Endothelial cell of umbilical vein (primary cell): ENCODE measurements around the gene AGR2. TPM values are rescaled to one million over a fixed set of nuclear protein-coding genes. Genes with fewer than 3 reads are reported as not detected.

Experiments used
- BruUV-seq: library from RNA; stranded (reverse); fragments of 400-500 nt; replicated peaks from 2 replicates; lab custom pipeline; 2021; lab: Mats Ljungman, UMichigan
- CTCF ChIA-PET: fragments of 300-600, 350-600 bp; sonication (Branson Sonifier 250); formaldehyde crosslinking; loops from one replicate; lab custom pipeline; 2021; ENCODE audit warnings: antibody characterized with exemption, inconsistent platforms; lab: Charles Lee
- POLR2A ChIA-PET: fragments of 300-600, 350-600 bp; sonication (Branson Sonifier 250); formaldehyde crosslinking; loops from one replicate; lab custom pipeline; 2021; ENCODE audit warnings: antibody characterized with exemption, inconsistent platforms; lab: Charles Lee
- DNase-seq: peaks from one replicate; pipeline ENCODE4 v3.0.0-alpha.2; 2011; ENCODE audit warnings: low read depth, low spot score
- FAIRE-seq: peaks from 2 replicates; lab custom pipeline; 2011; peaks lifted over from hg19 to GRCh38; lab: Jason Lieb, UNC
- H2AFZ ChIP-seq: 2 replicates; pipeline ENCODE4 v1.6.0; 2012; ENCODE audit warnings: low read depth, low read length, control low read depth, inconsistent platforms
- H3K27ac ChIP-seq: 2 replicates; pipeline ENCODE4 v1.5.1; 2011; ENCODE audit warnings: low read depth, mild to moderate bottlenecking, control low read depth, low read length, moderate library complexity; ENCODE audit not compliant: insufficient read depth
- H3K27me3 ChIP-seq, 2 experiments: 2 replicates each; pipeline versions ENCODE4 v1.6.0 to v1.6.1; 2011; ENCODE audit warnings: low read length in 2 of 2, mixed read lengths in 1 of 2; ENCODE audit not compliant: control insufficient read depth in 2 of 2, insufficient read depth in 2 of 2
- H3K36me3 ChIP-seq, 2 experiments: 2 replicates in 1 of 2; 3 replicates in 1 of 2; pipeline ENCODE4 v1.5.1; 2011; ENCODE audit warnings: low read length in 2 of 2, mild to moderate bottlenecking in 1 of 2, moderate library complexity in 1 of 2; ENCODE audit not compliant: control insufficient read depth in 2 of 2, insufficient read depth in 2 of 2; ENCODE audit errors: extremely low read depth in 1 of 2
- H3K4me1 ChIP-seq: 3 replicates; pipeline ENCODE4 v1.5.1; 2011; ENCODE audit warnings: mild to moderate bottlenecking, low read length; ENCODE audit not compliant: control insufficient read depth, insufficient read depth; ENCODE audit errors: extremely low read depth
- H3K4me2 ChIP-seq: 2 replicates; pipeline ENCODE4 v1.6.1; 2011; ENCODE audit warnings: low read length, control low read depth, mixed read lengths; ENCODE audit not compliant: insufficient read depth
- H3K4me3 ChIP-seq, 3 experiments: fragments of 200-600 bp in 1 of 3; sonication (generic), shearing (Covaris generic) in 1 of 3; replicated peaks in 1 of 3; 2 replicates each; pipeline ENCODE4 v1.5.1; 2011 to 2016; ENCODE audit warnings: control low read depth in 3 of 3, low read length in 3 of 3, mild to moderate bottlenecking in 2 of 3, inconsistent platforms in 1 of 3, low read depth in 1 of 3, moderate library complexity in 1 of 3; ENCODE audit not compliant: insufficient read depth in 1 of 3
- H3K79me2 ChIP-seq: 2 replicates; pipeline ENCODE4 v1.6.0; 2012; ENCODE audit warnings: low read length, inconsistent platforms; ENCODE audit not compliant: control insufficient read depth, insufficient read depth
- H3K9ac ChIP-seq: replicated peaks from 2 replicates; pipeline ENCODE3; 2011; ENCODE audit warnings: low read length, control low read depth; ENCODE audit not compliant: insufficient read depth; ENCODE audit errors: extremely low read depth
- H3K9me1 ChIP-seq: replicated peaks from 3 replicates; pipeline ENCODE4 v1.6.0; 2011; ENCODE audit warnings: mild to moderate bottlenecking, low read length; ENCODE audit not compliant: control insufficient read depth, insufficient read depth; ENCODE audit errors: extremely low read depth
- H3K9me3 ChIP-seq: replicated peaks from 2 replicates; pipeline ENCODE4 v1.5.1; 2012; ENCODE audit warnings: low read length, inconsistent platforms; ENCODE audit not compliant: control insufficient read depth, insufficient read depth
- H4K20me1 ChIP-seq: replicated peaks from 2 replicates; pipeline ENCODE3; 2011; ENCODE audit warnings: mild to moderate bottlenecking, low read length; ENCODE audit not compliant: control insufficient read depth, insufficient read depth; ENCODE audit errors: extremely low read depth
- CTCF ChIP-seq, 2 donors: IDR thresholded peaks; 1 replicate in 1 of 2; 2 replicates in 1 of 2; pipeline ENCODE4 v1.5.1; 2011; ENCODE audit warnings: low read length in 2 of 2, mild to moderate bottlenecking in 2 of 2, moderate library complexity in 2 of 2, control low read depth in 1 of 2, inconsistent platforms in 1 of 2, low read depth in 1 of 2; ENCODE audit not compliant: insufficient read depth in 1 of 2; ENCODE audit errors: extremely low read depth in 1 of 2
- EZH2 ChIP-seq: IDR thresholded peaks from 2 replicates; pipeline ENCODE4 v1.6.1; 2012; ENCODE audit warnings: borderline replicate concordance, low read depth, mild to moderate bottlenecking, moderate library complexity, low read length, inconsistent platforms; ENCODE audit not compliant: severe bottlenecking
- FOS ChIP-seq: IDR thresholded peaks from 2 replicates; pipeline ENCODE4 v1.6.1; 2011; ENCODE audit warnings: mild to moderate bottlenecking, low read length, moderate library complexity, borderline replicate concordance; ENCODE audit not compliant: insufficient read depth
- GATA2 ChIP-seq: IDR thresholded peaks from 2 replicates; pipeline ENCODE4 v1.7.0; 2011; ENCODE audit warnings: low read depth, mild to moderate bottlenecking, moderate library complexity, mixed read lengths, low read length; ENCODE audit not compliant: insufficient read length, insufficient read depth
- JUN ChIP-seq: IDR thresholded peaks from 2 replicates; pipeline ENCODE4 v1.6.1; 2011; ENCODE audit warnings: borderline replicate concordance, low read depth; ENCODE audit not compliant: insufficient read length, insufficient read depth
- MYC ChIP-seq: IDR thresholded peaks from one replicate; pipeline ENCODE4 v1.6.1; 2011; ENCODE audit warnings: mild to moderate bottlenecking, low read depth, low read length
- POLR2A ChIP-seq: IDR thresholded peaks from 2 replicates; pipeline ENCODE4 v1.6.1; 2012; ENCODE audit warnings: low read depth, mild to moderate bottlenecking, control low read depth, low read length
- POLR2AphosphoS5 ChIP-seq: IDR thresholded peaks from 2 replicates; pipeline ENCODE4 v1.6.1; 2012; ENCODE audit warnings: low read depth, mild to moderate bottlenecking, control low read depth, low read length, moderate library complexity; ENCODE audit not compliant: insufficient read depth
- dilution Hi-C: fragments of 300-500 bp; cut with MboI; formaldehyde crosslinking; loops from one replicate; pipeline ENCODE4 v1.15.0; 2019; ENCODE audit warnings: low sequenced_read_pairs; ENCODE audit not compliant: extremely low pct_ligation_motif_present
- intact Hi-C: fragments of 100-400 bp; cut with micrococcal nuclease; formaldehyde crosslinking; loops from one replicate; pipeline ENCODE4 v1.10.0; 2022
- polyA plus RNA-seq, 4 experiments: library from polyadenylated mRNA; depleted of rRNA in 3 of 4; stranded (reverse) in 3 of 4; unstranded in 1 of 4; fragments of >200 nt; gene quantifications; 2 replicates each; pipeline versions ENCODE4 v1.2.1 to v1.2.3, GENCODE V29; 2011 to 2012; ENCODE audit warnings: missing spikeins in 1 of 4
- total RNA-seq: library from RNA; stranded (reverse); gene quantifications from 2 replicates; pipeline ENCODE4 v1.2.3, GENCODE V29; 2021
- TF ChIP-seq, protein P1 (sequence below): IDR thresholded peaks from 2 replicates; pipeline ENCODE4 v1.6.1; 2011; ENCODE audit not compliant: insufficient read depth, insufficient read length

The AGR2 gene
- total and polyA plus RNA-seq, 2 donors (not counting 3 experiments of a cell fraction or from before 2014, with no cell fraction given) = not detected

DNA sequence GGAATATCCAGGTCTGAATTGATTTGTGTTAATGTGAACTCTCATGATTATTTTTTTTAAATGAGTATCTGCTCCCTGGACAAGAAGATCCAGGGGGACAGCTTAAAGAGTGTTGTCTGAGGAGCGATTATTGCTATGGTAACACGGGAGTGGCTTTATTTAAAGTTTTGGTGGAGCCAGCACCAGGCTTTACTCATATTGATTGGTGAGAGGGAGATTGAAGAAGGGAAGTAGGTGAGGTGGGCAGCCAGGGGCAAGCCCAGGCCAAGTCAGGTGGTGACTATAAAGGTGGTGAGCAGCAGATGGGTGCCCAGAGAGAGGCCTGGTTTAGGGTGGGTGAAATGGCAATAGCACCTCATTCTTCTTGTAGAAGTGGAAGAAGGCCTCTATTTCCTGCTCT lies 10.2 kb upstream of the AGR2 start:
- H3K9ac ChIP-seq = no peak overlapping the region
- no peaks in the 10 kb centered on the region for H4K20me1 ChIP-seq
- no peak overlapping the region for H3K4me2 ChIP-seq
- H3K9me1 ChIP-seq = no peaks in the 10 kb centered on the region
- DNase-seq (no peak), FAIRE-seq (no peak)
- peaks cover 7% of the 10 kb centered on the region for H3K4me1 ChIP-seq
- H3K27me3 ChIP-seq = no peaks in the 10 kb centered on the region
- no peaks in the 10 kb centered on the region for H3K36me3 ChIP-seq
- no peak overlapping the region for H3K27ac ChIP-seq
- no peaks in the 10 kb centered on the region for H3K9me3 ChIP-seq
- POLR2A ChIA-PET = no interaction called here
- dilution Hi-C loops = no loop called here
- H2AFZ ChIP-seq = no peak overlapping the region
- TF ChIP-seq JUN = no peak
- TF ChIP-seq MYC = no peak
- intact Hi-C loops = no loop called here
- no peaks in the 10 kb centered on the region for H3K79me2 ChIP-seq
- CTCF ChIA-PET = interaction anchor here (0.7 kb wide), 1 partner anchor 16 kb away, joined by 3 read pairs; no protein-coding TSS in a partner anchor
- no peak overlapping the region for H3K4me3 ChIP-seq
- no TSS peak for BruUV-seq

GRCh38 chr7:16813232-16813616 lies 8.4 kb upstream of the AGR2 start:
- TF ChIP-seq, protein P1, sequence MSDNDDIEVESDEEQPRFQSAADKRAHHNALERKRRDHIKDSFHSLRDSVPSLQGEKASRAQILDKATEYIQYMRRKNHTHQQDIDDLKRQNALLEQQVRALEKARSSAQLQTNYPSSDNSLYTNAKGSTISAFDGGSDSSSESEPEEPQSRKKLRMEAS = no peak
- TF ChIP-seq MYC = no peak
- no peak for TF ChIP-seq JUN
- TF ChIP-seq POLR2AphosphoS5 = no peak
- no peak for TF ChIP-seq POLR2A
- no peak for TF ChIP-seq CTCF (IDR thresholded peaks at IDR 0.05; ENCODE audit: extremely low read depth in 1 of 2, insufficient read depth in 1 of 2, low read depth in 1 of 2, low read length in 2 of 2)
- TF ChIP-seq EZH2 = no peak
- TF ChIP-seq GATA2 = no peak
- TF ChIP-seq FOS = no peak
- H3K4me1 ChIP-seq = peaks cover 7% of the 10 kb centered on the region

More at GRCh38 chr7:16813232-16813616, 8.4 kb upstream of the AGR2 start:
- no peaks in the 10 kb centered on the region for H3K79me2 ChIP-seq
- no TSS peak for BruUV-seq
- H3K9ac ChIP-seq = no peak overlapping the region
- no peak for DNase-seq
- H3K9me1 ChIP-seq = no peaks in the 10 kb centered on the region
- ChIA-PET POLR2A (no interaction called here), CTCF (interaction anchor here (0.7 to 2.0 kb wide), 5 partner anchors 12 to 105 kb away, joined by 3 to 8 read pairs (median 3); no protein-coding TSS in a partner anchor)
- H2AFZ ChIP-seq = no peak overlapping the region
- no peaks in the 10 kb centered on the region for H3K36me3 ChIP-seq
- H3K27me3 ChIP-seq = no peaks in the 10 kb centered on the region
- H4K20me1 ChIP-seq = no peaks in the 10 kb centered on the region
- no peaks in the 10 kb centered on the region for H3K9me3 ChIP-seq
- dilution Hi-C loops (no loop called here), intact Hi-C loops (no loop called here)
- no peak for FAIRE-seq
- no peak overlapping the region for H3K4me3 ChIP-seq
- H3K4me2 ChIP-seq = no peak overlapping the region
- H3K27ac ChIP-seq = no peak overlapping the region
